Tibial artery (tissue), 4 donors: ENCODE data around the gene ELP1.

Source experiments
- DNase-seq, 2 donors: peaks; one replicate each; pipeline ENCODE4 v3.0.0-alpha.2; 2019
- H3K27ac ChIP-seq, 2 donors: fragments of 200-600 bp; sonication (generic) in 1 of 2; 1 replicate in 1 of 2; 2 replicates in 1 of 2; pipeline ENCODE4 v1.5.1; 2018 to 2019; ENCODE audit warnings: mild to moderate bottlenecking in 1 of 2
- H3K27me3 ChIP-seq, 2 donors: fragments of 200-600 bp; sonication (generic) in 1 of 2; one replicate each; pipeline versions ENCODE4 v1.5.1 to v1.6.0; 2016 to 2019
- H3K36me3 ChIP-seq, 3 donors: fragments of 200-600 bp; sonication (generic) in 2 of 3; one replicate each; pipeline ENCODE4 v1.5.1; 2016 to 2019; ENCODE audit warnings: mild to moderate bottlenecking in 2 of 3
- H3K4me1 ChIP-seq, 4 donors: fragments of 200-600 bp; sonication (generic) in 2 of 4; 1 replicate in 3 of 4; 2 replicates in 1 of 4; pipeline ENCODE4 v1.5.1; 2016 to 2019
- H3K4me3 ChIP-seq, 2 donors: fragments of 200-600 bp; sonication (generic) in 1 of 2; 1 replicate in 1 of 2; 2 replicates in 1 of 2; pipeline ENCODE4 v1.5.1; 2018 to 2019; ENCODE audit warnings: mild to moderate bottlenecking in 2 of 2
- H3K9me3 ChIP-seq, 3 donors: fragments of 200-600 bp; sonication (generic) in 1 of 3; one replicate each; pipeline ENCODE4 v1.5.1; 2016 to 2019
- CTCF ChIP-seq, 2 experiments: fragments of 200-600 bp in 1 of 2; fragments of 450-650 bp in 1 of 2; IDR thresholded peaks; one replicate each; pipeline ENCODE4 v1.5.1; 2017 to 2019; ENCODE audit warnings: antibody characterized with exemption in 2 of 2, mild to moderate bottlenecking in 1 of 2, moderate library complexity in 1 of 2
- intact Hi-C: fragments of 100-400 bp; cut with DNase I; formaldehyde crosslinking; loops from one replicate; pipeline ENCODE4 v1.15.0; 2023; ENCODE audit warnings: low total_unique reads

The ELP1 gene

GRCh38 chr9:108933718-108934322, at the start of gene ELP1:
Gene ELP1 (minus strand): TSS chr9:108934124. CDS start chr9:108931146, 2,978 bp downstream.
- H3K4me1 ChIP-seq = peaks cover 0 to 25% (median 18%) of the 10 kb centered on the region in 4 donors
- H3K27me3 ChIP-seq = no peaks in the 10 kb centered on the region
- intact Hi-C loops = loop anchor here (10.0 kb wide), 2 partner anchors 81 to 181 kb away; partner anchors contain the start of genes CTNNAL1 and TMEM245
- peak within 1 kb of the TSS; percentile 83 to 86 for H3K27ac ChIP-seq
- H3K36me3 ChIP-seq = peaks cover 8 to 15% (median 10%) of the 10 kb centered on the region in 3 donors
- H3K9me3 ChIP-seq = no peaks in the 10 kb centered on the region
- TF ChIP-seq CTCF (IDR thresholded peaks at IDR 0.05) = no peak
- peak; percentile 90 to 94 for DNase-seq
- H3K4me3 ChIP-seq = peak within 1 kb of the TSS; percentile 71 to 76

- Histone ChIP-seq H3K36me3 (peaks cover 0 to 37% (median 34%) of the 10 kb centered on the region in 3 donors), H3K27me3 (no peaks in the 10 kb centered on the region), H3K27ac (no peak overlapping the region), H3K4me3 (no peak overlapping the region), H3K4me1 (no peaks in the 10 kb centered on the region), H3K9me3 (no peaks in the 10 kb centered on the region)
- intact Hi-C loops = no loop called here
- DNase-seq = no peak
- no peak for TF ChIP-seq CTCF (IDR thresholded peaks at IDR 0.05)
These were observed 47.0 kb upstream of the ELP1 start for GRCh38 chr9:108980893-108981292.

- Histone ChIP-seq H3K4me3 (no peak overlapping the region), H3K4me1 (peaks cover 0 to 10% (median 5%) of the 10 kb centered on the region in 4 donors), H3K9me3 (no peaks in the 10 kb centered on the region), H3K36me3 (peaks cover 0 to 34% (median 29%) of the 10 kb centered on the region in 3 donors), H3K27me3 (no peaks in the 10 kb centered on the region), H3K27ac (no peak overlapping the region)
- no peak for TF ChIP-seq CTCF (IDR thresholded peaks at IDR 0.05)
- no peak for DNase-seq
- intact Hi-C loops = no loop called here
These were observed 44.3 kb upstream of the ELP1 start for GRCh38 chr9:108978205-108978604.

- peak overlapping the region in 1 of 2 donors; percentile 32 for H3K27ac ChIP-seq
- H3K9me3 ChIP-seq = no peaks in the 10 kb centered on the region
- H3K36me3 ChIP-seq = peaks cover 0 to 10% (median 5%) of the 10 kb centered on the region in 3 donors
- intact Hi-C loops = no loop called here
- no peaks in the 10 kb centered on the region for H3K27me3 ChIP-seq
- H3K4me1 ChIP-seq = peaks cover 0 to 26% (median 18%) of the 10 kb centered on the region in 4 donors
- H3K4me3 ChIP-seq = no peak overlapping the region
- TF ChIP-seq CTCF (IDR thresholded peaks at IDR 0.05) = no peak
- DNase-seq = no peak
These were observed 40.0 kb upstream of the ELP1 start for GRCh38 chr9:108973895-108974294.

GRCh38 chr9:108972626-108973209, 38.8 kb upstream of the ELP1 start:
- Histone ChIP-seq H3K4me1 (peaks cover 0 to 36% (median 20%) of the 10 kb centered on the region in 4 donors), H3K4me3 (no peak overlapping the region), H3K27me3 (no peaks in the 10 kb centered on the region), H3K27ac (peak overlapping the region; percentile 6 to 32), H3K9me3 (no peaks in the 10 kb centered on the region), H3K36me3 (no peaks in the 10 kb centered on the region)
- intact Hi-C loops = no loop called here
- no peak for DNase-seq
- no peak for TF ChIP-seq CTCF (IDR thresholded peaks at IDR 0.05)
